AG20443 (cell line): ENCODE results near the gene WDR93.
"Not testable (repeated sequence)": the region's sequence is repeated elsewhere in the genome, so short reads cannot be mapped to it uniquely, and the experiment has no call there.

Source experiments
- DNase-seq: peaks from one replicate; pipeline ENCODE4 v3.0.0; 2012; ENCODE audit warnings: low spot score, mixed read lengths

Gene WDR93

GRCh38 chr15:89685995-89686394 is 4.6 kb upstream of the WDR93 start:
- no peak for DNase-seq

GRCh38 chr15:89686522-89686921 is 4.1 kb upstream of the WDR93 start:
- no peak for DNase-seq

GRCh38 chr15:89689930-89690275 is 708 bp upstream of the WDR93 start:
- DNase-seq, result not testable (repeated sequence)

- DNase-seq, result no peak
Measured at GRCh38 chr15:89693091-89693490, 2.5 kb downstream of the WDR93 start.

- no peak for DNase-seq
Measured at GRCh38 chr15:89693696-89694095, 3.1 kb downstream of the WDR93 start.

GRCh38 chr15:89695198-89695597 is 4.6 kb downstream of the WDR93 start:
- no peak for DNase-seq

- no peak for DNase-seq
Measured at GRCh38 chr15:89704411-89704810, 13.8 kb downstream of the WDR93 start.

- no peak for DNase-seq
Measured at GRCh38 chr15:89707577-89707976, 17.0 kb downstream of the WDR93 start.

- DNase-seq, result no peak
Measured at GRCh38 chr15:89714775-89715174, 24.2 kb downstream of the WDR93 start.

GRCh38 chr15:89723031-89723430 is 32.4 kb downstream of the WDR93 start:
- no peak for DNase-seq

GRCh38 chr15:89724621-89725020 is 34.0 kb downstream of the WDR93 start:
- no peak for DNase-seq

GRCh38 chr15:89725064-89725463 is 34.5 kb downstream of the WDR93 start:
- DNase-seq, result no peak

GRCh38 chr15:89728254-89728653 is 37.6 kb downstream of the WDR93 start:
- peak; percentile 50 for DNase-seq

- DNase-seq, result no peak
Measured at GRCh38 chr15:89731275-89731674, 40.7 kb downstream of the WDR93 start.

GRCh38 chr15:89732451-89733172 is 42.0 kb downstream of the WDR93 start:
- DNase-seq, result no peak

- no peak for DNase-seq
Measured at GRCh38 chr15:89735773-89736172, 45.2 kb downstream of the WDR93 start.

GRCh38 chr15:89740137-89740536 is 49.5 kb downstream of the WDR93 start:
- DNase-seq, result peak; percentile 79

- no peak for DNase-seq
Measured at GRCh38 chr15:89743011-89743410, 52.4 kb downstream of the WDR93 start.

GRCh38 chr15:89743594-89743993 is 53.0 kb downstream of the WDR93 start:
- no peak for DNase-seq

- DNase-seq, result no peak
Measured at GRCh38 chr15:89745131-89745530, 54.5 kb downstream of the WDR93 start.

- DNase-seq, result no peak
Measured at GRCh38 chr15:89745768-89746167, 55.2 kb downstream of the WDR93 start.

- DNase-seq, result no peak
Measured at GRCh38 chr15:89746386-89746780, 55.8 kb downstream of the WDR93 start.

- DNase-seq, result no peak
Measured at GRCh38 chr15:89747708-89748682, 57.4 kb downstream of the WDR93 start.
